IMR-90 (cell line): ENCODE measurements around the gene CFAP45. TPM values are rescaled to one million over a fixed set of nuclear protein-coding genes. Genes with fewer than 3 reads are reported as not detected.

Experiments
- ATAC-seq: fragments of 200-7000 bp; cut with Tn5 transposase; 2 replicates; pipeline ENCODE4 v1.9.1; 2020; ENCODE audit warnings: low read depth, mild to moderate bottlenecking, moderate library complexity
- BruUV-seq: library from RNA; stranded (reverse); fragments of 400-500 nt; replicated peaks from 2 replicates; lab custom pipeline; 2021; lab: Mats Ljungman, UMichigan
- CTCF ChIA-PET: fragments of 300-600 bp; formaldehyde crosslinking; extraction: SDS; loops from one replicate; lab custom pipeline; 2021; ENCODE audit warnings: antibody characterized with exemption; lab: Yijun Ruan, JAX
- POLR2A ChIA-PET: fragments of 300-600 bp; sonication (Branson Sonifier 250); formaldehyde crosslinking; loops from one replicate; lab custom pipeline; 2022; ENCODE audit warnings: antibody characterized with exemption; ENCODE audit not compliant: unreplicated experiment; lab: Charles Lee
- DNase-seq: peaks from one replicate; pipeline ENCODE4 v3.0.0; 2013
- H2AFZ ChIP-seq: replicated peaks from 2 replicates; pipeline ENCODE3; 2013; ENCODE audit warnings: low read length, mild to moderate bottlenecking; ENCODE audit not compliant: poor library complexity
- H2AK5ac ChIP-seq: 2 replicates; pipeline ENCODE4 v1.6.1; 2013; ENCODE audit warnings: low read depth, low read length, inconsistent platforms
- H2AK9ac ChIP-seq: replicated peaks from 2 replicates; pipeline ENCODE3; 2013; ENCODE audit warnings: mild to moderate bottlenecking, low read depth, low read length, moderate library complexity; ENCODE audit not compliant: poor library complexity
- H2BK120ac ChIP-seq: 2 replicates; pipeline ENCODE4 v1.6.1; 2013; ENCODE audit warnings: low read depth, low read length, inconsistent platforms
- H2BK15ac ChIP-seq: 3 replicates; pipeline ENCODE4 v1.6.1; 2013; ENCODE audit warnings: low read depth, low read length, inconsistent platforms
- H2BK20ac ChIP-seq: 2 replicates; pipeline ENCODE4 v1.6.1; 2013; ENCODE audit warnings: low read depth, mild to moderate bottlenecking, inconsistent platforms, low read length, moderate library complexity
- H2BK5ac ChIP-seq: 2 replicates; pipeline ENCODE4 v1.6.1; 2013; ENCODE audit warnings: mild to moderate bottlenecking, low read depth, low read length, inconsistent platforms; ENCODE audit not compliant: poor library complexity, severe bottlenecking
- H3K14ac ChIP-seq: replicated peaks from 2 replicates; pipeline ENCODE4 v1.6.1; 2013; ENCODE audit warnings: low read depth, low read length, inconsistent platforms
- H3K18ac ChIP-seq: 2 replicates; pipeline ENCODE4 v1.6.1; 2013; ENCODE audit warnings: low read depth, low read length, control low read depth
- H3K23ac ChIP-seq: 2 replicates; pipeline ENCODE4 v1.6.1; 2013; ENCODE audit warnings: low read depth, low read length, inconsistent platforms
- H3K27ac ChIP-seq: 2 replicates; pipeline ENCODE4 v1.5.1; 2013; ENCODE audit warnings: mild to moderate bottlenecking, control low read depth, low read length; ENCODE audit not compliant: insufficient read depth
- H3K27me3 ChIP-seq: 2 replicates; pipeline ENCODE4 v1.6.1; 2013; ENCODE audit warnings: low read length; ENCODE audit not compliant: control insufficient read depth, insufficient read depth
- H3K36me3 ChIP-seq: 2 replicates; pipeline ENCODE4 v1.6.1; 2013; ENCODE audit warnings: low read length, mixed read lengths; ENCODE audit not compliant: control insufficient read depth, insufficient read depth
- H3K4ac ChIP-seq: 2 replicates; pipeline ENCODE4 v1.6.1; 2013; ENCODE audit warnings: low read depth, low read length, inconsistent platforms
- H3K4me1 ChIP-seq: 2 replicates; pipeline ENCODE4 v1.6.1; 2013; ENCODE audit warnings: low read length, mixed read lengths; ENCODE audit not compliant: control insufficient read depth, insufficient read depth
- H3K4me2 ChIP-seq: 2 replicates; pipeline ENCODE4 v1.6.1; 2013; ENCODE audit warnings: low read depth, mild to moderate bottlenecking, control low read depth, low read length, moderate library complexity
- H3K4me3 ChIP-seq: 2 replicates; pipeline ENCODE4 v1.5.1; 2013; ENCODE audit warnings: low read depth, mild to moderate bottlenecking, control low read depth, low read length, moderate library complexity; ENCODE audit not compliant: insufficient read depth
- H3K56ac ChIP-seq: 2 replicates; pipeline ENCODE4 v1.6.1; 2013; ENCODE audit warnings: low read length, inconsistent platforms; ENCODE audit not compliant: insufficient read depth; ENCODE audit errors: extremely low read depth
- H3K79me1 ChIP-seq, 2 experiments: 2 replicates each; pipeline ENCODE4 v1.6.1; 2013; ENCODE audit warnings: low read length in 2 of 2, inconsistent platforms in 1 of 2, low read depth in 1 of 2
- H3K9ac ChIP-seq: 2 replicates; pipeline ENCODE4 v1.6.1; 2013; ENCODE audit warnings: low read depth, low read length, control low read depth
- H3K9me1 ChIP-seq: 2 replicates; pipeline ENCODE4 v1.6.1; 2013; ENCODE audit warnings: low read length, inconsistent platforms; ENCODE audit not compliant: insufficient read depth
- H3K9me3 ChIP-seq: 2 replicates; pipeline ENCODE4 v1.6.1; 2013; ENCODE audit warnings: low read length; ENCODE audit not compliant: control insufficient read depth, insufficient read depth
- H4K20me1 ChIP-seq: 2 replicates; pipeline ENCODE4 v1.6.1; 2013; ENCODE audit warnings: low read length, inconsistent platforms; ENCODE audit not compliant: insufficient read depth
- H4K5ac ChIP-seq: 2 replicates; pipeline ENCODE4 v1.6.1; 2013; ENCODE audit warnings: mild to moderate bottlenecking, low read depth, low read length, control low read depth
- H4K8ac ChIP-seq, 2 experiments: 2 replicates each; pipeline ENCODE4 v1.6.1; 2013; ENCODE audit warnings: low read depth in 2 of 2, low read length in 2 of 2, control low read depth in 1 of 2, inconsistent platforms in 1 of 2
- H4K91ac ChIP-seq: 2 replicates; pipeline ENCODE4 v1.6.1; 2013; ENCODE audit warnings: low read depth, low read length, inconsistent platforms; ENCODE audit not compliant: insufficient read depth
- BHLHE40 ChIP-seq: fragments of 150-350 bp; IDR thresholded peaks from 2 replicates; pipeline ENCODE4 v1.6.1; 2016; ENCODE audit warnings: mild to moderate bottlenecking, low read depth, low read length
- CEBPB ChIP-seq: IDR thresholded peaks from 2 replicates; pipeline ENCODE4 v1.6.1; 2012; ENCODE audit warnings: low read depth, low read length, improper control_type of control experiment
- CHD1 ChIP-seq: IDR thresholded peaks from 2 replicates; pipeline ENCODE4 v1.6.1; 2012; ENCODE audit warnings: low read depth, low read length, improper control_type of control experiment
- FOS ChIP-seq: fragments of 150-350 bp; IDR thresholded peaks from 2 replicates; pipeline ENCODE4 v1.6.1; 2016; ENCODE audit warnings: low read depth, low read length
- MAFK ChIP-seq: IDR thresholded peaks from 2 replicates; pipeline ENCODE4 v1.6.1; 2012; ENCODE audit warnings: low read depth, low read length, improper control_type of control experiment
- MAZ ChIP-seq: IDR thresholded peaks from 2 replicates; pipeline ENCODE4 v1.6.1; 2012; ENCODE audit warnings: low read depth, mild to moderate bottlenecking, low read length, improper control_type of control experiment, moderate library complexity, borderline replicate concordance
- MXI1 ChIP-seq: IDR thresholded peaks from 2 replicates; pipeline ENCODE4 v1.6.1; 2012; ENCODE audit warnings: low read depth, mild to moderate bottlenecking, low read length, moderate library complexity, borderline replicate concordance
- NFE2L2 ChIP-seq: fragments of 150-350 bp; IDR thresholded peaks from 2 replicates; pipeline ENCODE4 v1.6.1; 2016; ENCODE audit warnings: low read depth, mild to moderate bottlenecking, low read length
- POLR2A ChIP-seq: IDR thresholded peaks from 2 replicates; pipeline ENCODE4 v1.6.1; 2012; ENCODE audit warnings: mild to moderate bottlenecking, low read depth, low read length
- RAD21 ChIP-seq: IDR thresholded peaks from 2 replicates; pipeline ENCODE4 v1.6.1; 2012; ENCODE audit warnings: low read length, improper control_type of control experiment
- SMC3 ChIP-seq: fragments of 150-350 bp; IDR thresholded peaks from 2 replicates; pipeline ENCODE4 v1.6.1; 2016; ENCODE audit warnings: low read depth, mild to moderate bottlenecking, antibody characterized with exemption, low read length, moderate library complexity
- WGBS, 2 experiments: methylation state at CpG; one replicate each; pipeline versions ENCODE4 v1.1.5 to v1.1.7; 2013; ENCODE audit warnings: missing lambda C conversion rate in 2 of 2; ENCODE audit not compliant: insufficient read length in 1 of 2; ENCODE audit errors: extremely low coverage in 2 of 2; 5-methylcytosine and 5-hydroxymethylcytosine counted together
- dilution Hi-C: fragments of 300-500 bp; cut with HindIII; formaldehyde crosslinking; loops from one replicate; pipeline ENCODE4 v1.14.3; 2018; ENCODE audit warnings: low sequenced_read_pairs; ENCODE audit not compliant: unreplicated experiment
- in situ Hi-C: fragments of 300-500 bp; cut with MboI; formaldehyde crosslinking; loops from 3 replicates; pipeline ENCODE4 v1.14.3; 2019; ENCODE audit warnings: low sequenced_read_pairs, inconsistent platforms, mixed read lengths
- intact Hi-C: fragments of 100-400 bp; cut with micrococcal nuclease; formaldehyde crosslinking; loops from 2 replicates; pipeline ENCODE4 v1.10.0; 2022
- polyA plus RNA-seq, 3 experiments: library from polyadenylated mRNA; depleted of rRNA; stranded (reverse); fragments of >200 nt; gene quantifications; 2 replicates each; pipeline ENCODE4 v1.2.3, GENCODE V29; 2012; ENCODE audit warnings: low replicate concordance in 1 of 3
- total RNA-seq: library from RNA; depleted of rRNA; stranded (reverse); fragments of >200 nt; gene quantifications from 2 replicates; pipeline ENCODE4 v1.2.3, GENCODE V29; 2012
- TF ChIP-seq, protein P1 (sequence below): conservative IDR thresholded peaks from 2 replicates; pipeline ENCODE4 v1.5.1; 2012; ENCODE audit warnings: mild to moderate bottlenecking, low read depth, low read length, improper control_type of control experiment
- TF ChIP-seq, protein P2 (sequence below): fragments of 150-350 bp; IDR thresholded peaks from 2 replicates; pipeline ENCODE4 v1.6.1; 2016; ENCODE audit warnings: low read depth, mild to moderate bottlenecking, low read length, moderate library complexity, borderline replicate concordance

CFAP45 gene
- total and polyA plus RNA-seq, 2 of the 4 experiments (the other 2 are of a cell fraction) = 0.51 to 0.72 TPM

DNA sequence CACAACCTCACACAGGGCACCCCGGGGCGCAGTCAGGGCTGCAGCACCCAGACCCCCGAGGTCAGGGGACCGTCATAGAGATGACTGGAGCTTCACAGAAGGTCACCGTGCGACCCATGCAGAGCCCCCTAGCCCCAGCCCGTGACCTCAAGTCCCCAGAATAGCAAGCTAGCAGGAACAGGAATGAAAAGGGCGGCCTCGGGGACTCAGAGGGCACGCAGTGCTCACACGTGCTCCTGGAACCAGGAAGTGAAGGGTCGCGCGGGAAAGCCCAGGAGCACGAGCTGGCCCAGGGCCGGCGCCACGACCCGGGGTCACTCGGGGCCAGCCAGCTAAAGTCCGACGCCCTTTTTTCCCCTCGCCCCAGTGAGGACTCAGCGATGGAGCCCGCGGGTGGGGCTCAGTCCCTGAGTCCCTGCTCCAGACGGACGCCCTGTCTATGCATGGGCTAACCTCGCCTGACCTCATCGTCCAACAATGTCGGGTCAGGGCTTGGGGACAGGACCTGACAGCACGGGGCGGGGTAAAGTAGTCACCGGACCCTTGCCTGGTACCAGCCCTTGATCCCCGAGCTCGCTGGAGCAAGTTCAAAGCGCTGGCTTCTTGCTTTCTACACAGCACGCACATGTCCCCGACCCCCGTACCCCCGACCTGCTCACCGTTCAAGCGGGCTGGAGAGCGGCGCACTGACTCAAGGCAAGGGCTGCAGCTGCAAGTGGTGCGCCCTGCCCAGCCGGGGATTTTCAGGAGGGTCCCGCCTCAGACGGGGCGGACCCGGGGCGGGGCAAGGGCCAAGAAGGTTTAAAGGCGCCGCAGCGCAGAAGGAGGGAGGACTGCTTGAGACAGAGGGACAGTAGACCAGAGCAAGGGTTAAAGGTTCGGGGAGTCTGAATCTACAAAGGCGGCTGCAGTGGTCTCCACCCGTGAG lies 25.1 kb upstream of the CFAP45 start, which contains the start of gene TAGLN2:
TAGLN2 (minus strand) TSS at position 717 of the 928 bp plus-strand sequence. CDS start 4,998 bp downstream, outside the sequence.
- Histone ChIP-seq H3K27ac (peak within 1 kb of the TSS; percentile 90), H4K20me1 (peaks cover 39% of the 10 kb centered on the region), H3K56ac (peak within 1 kb of the TSS; percentile 90), H4K8ac (peak within 1 kb of the TSS; percentile 80 to 85), H2BK20ac (peak within 1 kb of the TSS; percentile 54), H2BK15ac (peak within 1 kb of the TSS; percentile 85; the same call in 2 of the 3 replicates), H2AK5ac (peak within 1 kb of the TSS; percentile 89), H2AFZ (peak within 1 kb of the TSS; percentile 84), H3K36me3 (peaks cover 9% of the 10 kb centered on the region), H3K4me2 (peak within 1 kb of the TSS; percentile 91), H3K18ac (peak within 1 kb of the TSS; percentile 84), H2BK120ac (peak within 1 kb of the TSS; percentile 94), H3K4me1 (peaks cover 15% of the 10 kb centered on the region), H2AK9ac (peak within 1 kb of the TSS; percentile 100), H3K4ac (peak within 1 kb of the TSS; percentile 95), H3K23ac (peak within 1 kb of the TSS; percentile 91), H2BK5ac (peak within 1 kb of the TSS; percentile 85), H3K9me3 (no peaks in the 10 kb centered on the region), H3K4me3 (peak within 1 kb of the TSS; percentile 83), H4K5ac (peak within 1 kb of the TSS; percentile 80), H3K14ac (peak within 1 kb of the TSS; percentile 87), H4K91ac (peak within 1 kb of the TSS; percentile 96), H3K9me1 (peaks cover 16% of the 10 kb centered on the region), H3K9ac (peak within 1 kb of the TSS; percentile 83), H3K79me1 (peaks cover under 1 to 42% of the 10 kb centered on the region in 2 experiments; a peak in 2 of 4 replicates), H3K27me3 (no peaks in the 10 kb centered on the region)
- 0% methylated on average over 20 of the region's 58 CpGs; no CpG with 5 or more reads in 1 of the 2 experiments for WGBS, 2 experiments
- dilution Hi-C loops (no loop called here), in situ Hi-C loops (no loop called here), intact Hi-C loops (loop anchor here (1.0 to 10.0 kb wide), 4 partner anchors 34 to 290 kb away; partner anchors contain the start of gene DUSP23)
- BruUV-seq = TSS peak; percentile 34
- ATAC-seq = peak; percentile 82
- peak; percentile 90 for DNase-seq
- POLR2A ChIA-PET = interaction anchor here (0.6 kb wide), 2 partner anchors 653 to 712 kb away, joined by 3 to 4 read pairs; no protein-coding TSS in a partner anchor
- CTCF ChIA-PET = interaction anchor here (0.6 to 1.5 kb wide), 4 partner anchors 9 to 1906 kb away, joined by 3 read pairs; no protein-coding TSS in a partner anchor
- TF ChIP-seq FOS (peak; percentile 5; the same call in 1 of the 2 replicates), NFE2L2 (no peak), BHLHE40 (peak; percentile 4; the same call in 1 of the 2 replicates), MXI1 (0 out of 2 replicates have a peak, but pooled peaks have one; percentile 60), RAD21 (no peak), CHD1 (peak; percentile 94), MAZ (peak; percentile 78; the same call in 1 of the 2 replicates), MAFK (no peak), POLR2A (peak; percentile 97), CEBPB (peak; percentile 11; the same call in 1 of the 2 replicates), SMC3 (no peak)
- TF ChIP-seq, protein P1, sequence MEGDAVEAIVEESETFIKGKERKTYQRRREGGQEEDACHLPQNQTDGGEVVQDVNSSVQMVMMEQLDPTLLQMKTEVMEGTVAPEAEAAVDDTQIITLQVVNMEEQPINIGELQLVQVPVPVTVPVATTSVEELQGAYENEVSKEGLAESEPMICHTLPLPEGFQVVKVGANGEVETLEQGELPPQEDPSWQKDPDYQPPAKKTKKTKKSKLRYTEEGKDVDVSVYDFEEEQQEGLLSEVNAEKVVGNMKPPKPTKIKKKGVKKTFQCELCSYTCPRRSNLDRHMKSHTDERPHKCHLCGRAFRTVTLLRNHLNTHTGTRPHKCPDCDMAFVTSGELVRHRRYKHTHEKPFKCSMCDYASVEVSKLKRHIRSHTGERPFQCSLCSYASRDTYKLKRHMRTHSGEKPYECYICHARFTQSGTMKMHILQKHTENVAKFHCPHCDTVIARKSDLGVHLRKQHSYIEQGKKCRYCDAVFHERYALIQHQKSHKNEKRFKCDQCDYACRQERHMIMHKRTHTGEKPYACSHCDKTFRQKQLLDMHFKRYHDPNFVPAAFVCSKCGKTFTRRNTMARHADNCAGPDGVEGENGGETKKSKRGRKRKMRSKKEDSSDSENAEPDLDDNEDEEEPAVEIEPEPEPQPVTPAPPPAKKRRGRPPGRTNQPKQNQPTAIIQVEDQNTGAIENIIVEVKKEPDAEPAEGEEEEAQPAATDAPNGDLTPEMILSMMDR = no peak
- TF ChIP-seq, protein P2, sequence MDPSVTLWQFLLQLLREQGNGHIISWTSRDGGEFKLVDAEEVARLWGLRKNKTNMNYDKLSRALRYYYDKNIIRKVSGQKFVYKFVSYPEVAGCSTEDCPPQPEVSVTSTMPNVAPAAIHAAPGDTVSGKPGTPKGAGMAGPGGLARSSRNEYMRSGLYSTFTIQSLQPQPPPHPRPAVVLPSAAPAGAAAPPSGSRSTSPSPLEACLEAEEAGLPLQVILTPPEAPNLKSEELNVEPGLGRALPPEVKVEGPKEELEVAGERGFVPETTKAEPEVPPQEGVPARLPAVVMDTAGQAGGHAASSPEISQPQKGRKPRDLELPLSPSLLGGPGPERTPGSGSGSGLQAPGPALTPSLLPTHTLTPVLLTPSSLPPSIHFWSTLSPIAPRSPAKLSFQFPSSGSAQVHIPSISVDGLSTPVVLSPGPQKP = no peak
